GM19193 (cell line): ENCODE data around the gene KPRP.

Experiments used
- POLR2A ChIP-seq: IDR thresholded peaks from 4 replicates; pipeline ENCODE4 v1.6.1; 2011; ENCODE audit not compliant: insufficient read depth, insufficient read length; ENCODE audit errors: extremely low read depth

KPRP gene, protein sequence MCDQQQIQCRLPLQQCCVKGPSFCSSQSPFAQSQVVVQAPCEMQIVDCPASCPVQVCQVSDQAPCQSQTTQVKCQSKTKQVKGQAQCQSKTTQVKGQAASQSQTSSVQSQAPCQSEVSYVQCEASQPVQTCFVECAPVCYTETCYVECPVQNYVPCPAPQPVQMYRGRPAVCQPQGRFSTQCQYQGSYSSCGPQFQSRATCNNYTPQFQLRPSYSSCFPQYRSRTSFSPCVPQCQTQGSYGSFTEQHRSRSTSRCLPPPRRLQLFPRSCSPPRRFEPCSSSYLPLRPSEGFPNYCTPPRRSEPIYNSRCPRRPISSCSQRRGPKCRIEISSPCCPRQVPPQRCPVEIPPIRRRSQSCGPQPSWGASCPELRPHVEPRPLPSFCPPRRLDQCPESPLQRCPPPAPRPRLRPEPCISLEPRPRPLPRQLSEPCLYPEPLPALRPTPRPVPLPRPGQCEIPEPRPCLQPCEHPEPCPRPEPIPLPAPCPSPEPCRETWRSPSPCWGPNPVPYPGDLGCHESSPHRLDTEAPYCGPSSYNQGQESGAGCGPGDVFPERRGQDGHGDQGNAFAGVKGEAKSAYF

DNA sequence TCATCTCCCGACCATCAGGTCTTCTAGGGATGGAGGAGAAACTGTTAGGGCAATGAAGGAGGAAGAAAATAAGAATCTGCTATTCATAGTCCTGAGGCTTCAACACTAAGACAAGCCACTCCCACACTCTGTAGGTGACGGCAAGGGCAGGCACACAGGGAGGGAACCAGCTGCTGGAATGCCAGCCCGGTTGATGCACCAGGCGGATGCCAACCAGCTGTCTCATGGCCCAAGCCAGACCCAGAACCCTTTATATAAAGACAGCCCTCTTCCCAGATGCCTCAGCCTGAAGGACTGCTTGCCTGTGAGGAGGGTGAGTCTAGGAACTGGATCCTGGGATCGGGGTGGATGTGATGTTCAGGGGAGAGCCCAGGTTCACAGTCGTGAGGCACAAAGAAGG lies at the start of gene KPRP:
KPRP (plus strand) TSS at position 279 of the 400 bp plus-strand sequence. CDS start 1,564 bp downstream, outside the sequence.
- TF ChIP-seq POLR2A = no peak

DNA sequence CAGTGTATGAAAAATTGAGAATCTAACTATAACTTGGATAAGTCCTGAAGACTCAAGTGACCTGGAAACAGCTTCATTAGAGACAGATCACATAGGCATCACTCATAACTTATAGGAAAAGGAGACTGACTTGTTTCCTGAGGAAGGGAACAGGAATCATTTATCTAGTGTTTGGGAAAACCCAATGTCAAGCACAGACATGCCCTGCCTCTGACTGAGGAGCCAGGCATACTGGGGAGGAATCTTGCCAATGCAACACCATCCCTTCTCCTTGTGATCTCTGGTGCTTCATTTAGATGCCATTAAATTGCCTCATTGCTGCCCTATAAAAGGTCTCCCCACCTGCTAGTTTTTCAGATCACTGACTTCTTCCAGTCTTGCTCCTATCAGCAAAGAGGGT lies 39.6 kb upstream of the KPRP start:
- no peak for TF ChIP-seq POLR2A

DNA sequence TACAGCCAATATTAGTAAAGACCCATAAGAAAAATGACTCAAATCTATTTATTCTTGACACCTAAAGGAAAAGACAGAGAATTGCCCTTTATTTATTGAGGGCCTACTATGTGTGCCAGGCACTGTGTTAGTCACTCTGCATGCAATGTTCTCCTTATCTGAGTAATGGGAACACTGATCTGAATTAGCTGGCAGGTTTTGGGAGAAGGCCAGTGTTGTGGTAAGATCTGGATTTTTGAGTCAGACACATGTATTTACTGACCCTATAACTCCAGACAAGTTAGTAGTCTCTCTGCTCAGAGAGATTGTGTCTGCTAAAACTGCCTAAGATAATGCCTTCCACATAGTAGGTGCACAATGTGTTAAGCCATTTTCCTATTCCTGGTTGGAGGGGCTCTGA lies 32.6 kb upstream of the KPRP start:
- no peak for TF ChIP-seq POLR2A

DNA sequence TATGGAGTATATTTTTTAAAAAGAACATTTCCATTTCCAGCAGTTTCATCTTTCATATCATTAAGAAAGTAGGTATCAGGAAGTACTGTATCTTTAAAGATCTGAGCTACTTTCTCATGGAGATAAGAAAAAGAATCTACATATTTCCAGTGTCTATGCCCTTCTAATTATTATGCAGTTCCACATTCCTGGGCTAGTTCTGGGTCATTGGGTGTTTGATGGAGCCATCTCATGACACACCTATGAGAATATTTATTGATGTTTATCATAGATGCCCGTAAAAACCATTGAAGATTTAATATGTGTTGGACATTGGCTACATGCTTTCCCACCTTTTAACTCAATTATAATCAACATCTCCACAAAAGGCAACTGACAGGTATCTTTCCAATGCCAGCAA lies 28.8 kb upstream of the KPRP start:
- no peak for TF ChIP-seq POLR2A

DNA sequence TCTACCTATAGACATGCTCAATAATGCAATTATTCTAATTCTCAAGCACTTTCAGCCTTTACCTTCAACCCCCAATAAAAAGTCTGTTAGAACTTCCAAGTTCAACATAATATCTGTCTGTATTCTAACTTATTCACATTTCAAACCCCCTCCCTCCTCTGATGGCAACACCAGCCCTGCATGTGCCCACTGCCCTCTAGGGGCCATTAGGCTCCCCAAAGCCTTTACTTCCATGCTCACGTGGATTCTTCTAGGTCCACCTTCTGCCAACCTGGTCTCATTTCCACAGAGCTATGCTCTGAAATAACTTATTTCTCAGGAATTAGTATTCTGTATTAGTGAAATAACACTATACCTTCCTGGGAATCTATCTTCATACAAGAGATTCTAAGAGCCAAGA lies 22.2 kb upstream of the KPRP start:
- TF ChIP-seq POLR2A = no peak

DNA sequence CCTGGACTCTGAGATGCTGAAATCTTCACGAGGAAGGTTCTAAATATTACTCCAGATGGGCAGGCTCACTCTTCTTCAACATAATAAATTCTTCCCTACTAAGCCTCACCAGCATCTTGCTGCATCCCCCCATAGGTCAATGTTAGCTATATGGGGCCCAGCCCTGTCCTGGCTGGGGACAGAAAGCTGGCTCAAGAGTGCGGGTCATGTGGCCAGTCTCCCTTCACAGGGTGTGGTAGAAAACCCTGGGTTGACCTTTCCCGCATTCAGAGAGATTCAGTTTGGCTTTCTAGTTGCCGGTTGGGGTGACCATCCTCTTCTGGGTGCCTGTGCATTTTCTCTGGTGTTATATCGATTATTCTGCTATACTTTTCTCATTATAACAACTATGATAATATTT lies 19.8 kb upstream of the KPRP start:
- TF ChIP-seq POLR2A = no peak

DNA sequence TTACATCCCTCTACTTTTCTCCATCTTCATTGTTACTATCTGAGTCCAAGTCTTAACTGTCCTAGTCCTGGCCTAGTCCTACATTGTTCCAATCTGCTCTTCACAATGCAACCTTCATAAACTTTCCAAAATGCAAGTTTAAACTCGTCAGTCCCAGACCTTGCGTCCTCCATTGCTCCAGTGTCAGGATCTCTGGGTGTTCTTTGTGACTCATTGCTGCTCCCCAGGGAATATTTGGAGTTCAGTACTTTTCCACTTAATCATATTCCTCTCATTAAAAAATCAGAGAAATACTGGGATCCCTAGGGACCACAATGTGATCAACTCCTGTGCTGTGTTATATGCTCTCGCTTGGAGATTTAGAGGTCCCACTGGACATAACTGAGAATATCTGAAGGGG lies 18.0 kb upstream of the KPRP start:
- TF ChIP-seq POLR2A = no peak

DNA sequence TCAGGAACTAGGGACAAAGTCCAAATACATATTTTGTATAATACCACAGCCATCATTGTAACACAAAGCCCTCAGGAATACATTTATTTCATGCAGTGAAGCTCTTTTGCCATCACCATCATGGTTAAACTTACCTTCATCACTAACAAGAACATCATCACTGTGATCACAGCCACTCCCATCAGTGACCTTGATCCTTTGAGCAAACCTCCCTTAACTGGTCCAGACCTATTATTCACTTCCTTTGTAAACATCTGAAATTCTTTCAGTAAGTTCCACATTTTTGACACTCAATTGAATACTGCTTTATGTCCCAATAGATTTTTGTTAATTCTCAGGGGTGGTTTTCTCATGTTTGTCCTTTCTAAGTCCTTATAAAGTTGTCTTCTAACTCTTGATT lies 16.2 kb upstream of the KPRP start:
- TF ChIP-seq POLR2A = no peak

DNA sequence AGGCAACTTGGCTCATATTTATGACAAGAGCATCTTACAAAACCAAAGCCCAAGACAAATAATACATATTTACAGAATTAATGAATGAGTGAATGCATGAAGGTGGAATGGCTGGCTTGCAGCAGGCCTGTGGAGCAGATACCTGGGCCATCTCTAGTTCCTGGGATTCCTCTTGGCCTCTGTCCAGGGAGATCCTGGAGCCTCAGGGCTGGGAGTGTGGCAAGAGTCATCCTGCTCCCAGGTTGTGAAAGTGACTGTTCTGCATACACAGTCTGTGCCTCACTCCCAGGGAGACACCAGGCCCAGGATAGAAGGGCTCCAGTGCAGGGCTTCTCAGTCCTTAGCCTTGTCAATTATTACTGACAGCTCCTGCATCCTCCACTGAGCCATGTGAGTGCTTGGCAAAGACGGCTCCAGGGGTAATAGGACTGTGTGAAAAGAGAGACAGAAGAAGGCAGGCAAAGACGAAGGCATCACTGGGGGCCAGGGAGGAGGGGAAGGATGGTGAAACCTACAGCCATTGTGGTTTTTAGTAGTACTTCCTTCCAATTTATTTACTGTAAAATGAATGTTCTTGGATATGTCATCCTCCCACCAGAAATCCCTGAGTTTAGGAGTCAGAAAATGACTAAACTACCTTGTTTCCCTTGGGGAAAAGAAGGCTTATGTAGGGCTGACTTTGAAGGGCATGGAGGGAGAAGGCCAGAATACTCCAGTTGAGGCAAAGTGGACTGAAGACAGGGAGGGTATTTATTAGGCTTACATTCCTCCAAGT lies 14.3 kb upstream of the KPRP start:
- no peak for TF ChIP-seq POLR2A

DNA sequence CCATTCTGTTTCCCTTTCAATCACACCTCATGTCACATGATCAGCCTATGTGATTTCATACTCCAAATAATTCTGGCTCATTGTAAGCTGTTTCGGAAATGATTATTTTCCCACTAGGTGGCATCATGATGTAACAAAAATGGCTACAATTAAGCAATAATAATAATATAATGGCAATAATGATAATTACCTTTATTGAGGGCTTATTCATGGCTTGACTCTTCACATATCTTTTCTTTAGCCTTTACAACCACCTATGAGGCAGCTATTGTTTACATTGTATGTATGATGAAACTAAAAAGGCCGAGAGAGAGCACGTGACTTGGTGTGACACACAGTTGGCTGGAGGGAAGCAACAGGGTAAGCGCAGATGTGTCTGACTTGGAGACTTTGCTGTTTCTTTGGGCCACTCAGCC lies 12.5 kb upstream of the KPRP start:
- no peak for TF ChIP-seq POLR2A

DNA sequence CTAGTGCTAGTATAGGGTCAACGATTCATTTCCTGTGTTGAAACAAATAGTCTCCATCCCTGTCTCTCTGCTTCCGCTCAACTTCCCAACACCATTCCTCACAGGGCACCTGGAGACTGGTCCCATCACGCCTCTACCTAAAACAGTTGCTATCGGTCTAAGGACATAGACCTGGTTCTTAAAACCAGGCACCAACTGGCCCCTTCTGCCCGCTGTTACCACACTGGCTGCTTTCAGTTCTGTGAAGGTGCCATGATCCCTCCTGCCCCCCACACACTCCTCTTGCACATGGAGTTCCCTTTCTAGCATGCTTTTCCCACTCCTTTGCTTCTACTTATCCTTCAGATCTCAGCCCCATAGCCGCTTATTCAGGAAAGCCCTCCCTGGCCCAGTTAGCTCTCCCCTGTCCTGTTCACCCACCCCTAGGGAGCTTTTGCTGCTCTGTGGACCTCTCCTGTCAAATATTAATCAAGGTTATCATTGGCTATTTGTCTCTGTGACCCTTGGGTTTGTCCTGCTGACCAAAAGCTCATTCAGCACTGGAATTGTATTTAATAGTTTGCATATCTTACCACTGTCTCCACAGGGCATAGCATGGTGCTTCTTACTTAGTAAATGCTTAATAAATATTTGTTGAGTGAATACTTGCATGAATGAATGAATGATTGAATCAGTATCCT lies 11.9 kb upstream of the KPRP start:
- no peak for TF ChIP-seq POLR2A

DNA sequence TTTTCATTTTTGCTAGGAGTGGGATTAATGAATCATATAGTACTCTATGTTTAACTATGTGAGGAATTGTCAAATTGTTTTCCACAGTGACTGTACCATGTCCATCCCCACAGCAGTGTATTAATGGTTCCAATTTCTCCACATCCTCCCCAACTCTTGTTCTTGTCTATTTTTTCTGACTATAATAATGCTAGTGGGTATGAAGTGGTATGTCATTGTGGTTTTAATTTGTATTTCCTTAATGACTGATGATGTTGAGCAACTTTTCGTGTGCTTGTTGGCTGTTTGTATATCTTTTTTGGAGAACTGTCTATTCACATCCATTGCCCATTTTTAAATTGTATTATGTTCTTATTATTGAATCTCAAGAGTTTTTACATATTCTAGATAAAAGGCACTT lies 10.0 kb upstream of the KPRP start:
- TF ChIP-seq POLR2A = no peak

DNA sequence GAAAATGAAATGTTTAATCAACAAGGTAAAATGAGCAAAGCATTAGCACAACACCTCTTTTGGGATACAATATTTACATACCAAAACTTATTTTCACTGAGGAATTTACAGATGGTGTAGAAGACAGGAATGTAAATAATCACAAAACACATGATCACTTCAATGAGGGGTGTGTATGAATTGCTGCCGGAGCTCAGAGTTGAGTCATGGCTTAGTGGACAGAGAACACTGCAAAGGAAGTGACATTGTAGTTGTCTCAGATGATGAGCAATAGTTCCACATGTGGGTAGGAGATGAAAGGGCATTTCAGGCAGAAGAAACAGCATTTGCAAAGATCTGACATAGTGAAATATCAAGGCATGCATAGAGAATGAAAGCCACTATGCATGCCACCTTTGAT lies 5.6 kb upstream of the KPRP start:
- TF ChIP-seq POLR2A = no peak

DNA sequence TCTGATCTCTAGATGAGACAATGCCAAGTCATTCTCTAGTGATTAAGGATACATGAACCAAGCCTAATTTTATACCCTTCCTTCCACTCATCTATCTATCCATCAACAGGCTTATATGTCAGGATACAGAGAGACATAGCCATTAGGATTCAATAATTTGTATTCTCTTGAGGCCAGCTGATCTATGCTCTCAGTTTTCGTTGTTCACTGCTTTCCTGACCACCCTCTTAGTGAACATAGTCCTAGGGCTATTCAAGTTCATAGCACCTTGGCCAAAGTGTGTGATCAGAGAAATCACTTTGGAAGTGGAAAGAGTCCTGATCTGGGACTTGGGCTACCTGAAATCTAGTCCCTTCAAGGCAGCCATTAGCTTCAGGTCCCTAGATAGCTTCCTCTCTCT lies 4.2 kb upstream of the KPRP start:
- TF ChIP-seq POLR2A = no peak

DNA sequence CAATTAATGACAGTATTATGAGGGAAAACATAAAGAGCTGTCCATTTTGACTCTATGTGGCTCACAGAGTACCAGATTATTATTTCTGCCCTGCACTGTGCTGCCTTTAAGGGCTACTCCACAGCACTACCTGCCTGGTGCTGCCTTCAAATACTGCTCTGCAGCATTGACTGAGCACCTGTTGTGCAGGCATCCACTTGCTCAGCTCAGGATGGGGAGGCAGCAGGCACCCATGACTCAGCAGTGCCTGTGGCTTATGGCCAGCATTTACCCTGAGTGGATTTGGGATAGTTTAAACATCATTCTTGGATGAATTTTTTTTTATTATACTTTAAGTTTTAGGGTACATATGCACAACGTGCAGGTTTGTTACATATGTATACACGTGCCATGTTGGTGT lies 953 bp upstream of the KPRP start:
- no peak for TF ChIP-seq POLR2A
